Mucosa of rectum (tissue), 2 donors: Measurements from ENCODE around the gene KCNQ2.

Experiments
- H3K27ac ChIP-seq, 2 donors: one replicate each; pipeline ENCODE4 v1.7.0; 2013; ENCODE audit warnings: inconsistent platforms in 2 of 2, low read depth in 2 of 2, low read length in 2 of 2
- H3K27me3 ChIP-seq, 2 donors: one replicate each; pipeline ENCODE4 v1.7.0; 2013; ENCODE audit warnings: low read length in 2 of 2; ENCODE audit not compliant: control insufficient read depth in 2 of 2, insufficient read depth in 2 of 2
- H3K36me3 ChIP-seq, 2 donors: one replicate each; pipeline ENCODE4 v1.7.0; 2013; ENCODE audit warnings: low read length in 2 of 2; ENCODE audit not compliant: control insufficient read depth in 2 of 2, insufficient read depth in 2 of 2
- H3K4me1 ChIP-seq, 2 donors: one replicate each; pipeline ENCODE4 v1.7.0; 2013; ENCODE audit warnings: low read length in 2 of 2, mild to moderate bottlenecking in 1 of 2; ENCODE audit not compliant: control insufficient read depth in 2 of 2, insufficient read depth in 2 of 2
- H3K4me3 ChIP-seq, 2 donors: one replicate each; pipeline ENCODE4 v1.7.0; 2013; ENCODE audit warnings: low read length in 2 of 2
- H3K9ac ChIP-seq, 2 donors: one replicate each; pipeline ENCODE4 v1.7.0; 2013; ENCODE audit warnings: low read length in 2 of 2, low read depth in 1 of 2, mild to moderate bottlenecking in 1 of 2
- H3K9me3 ChIP-seq, 2 donors: one replicate each; pipeline ENCODE4 v1.7.0; 2013; ENCODE audit warnings: low read length in 2 of 2; ENCODE audit not compliant: control insufficient read depth in 2 of 2
- donor health status: healthy.
- donor health status: Normal muscosa, but diverticular disease.

KCNQ2 gene

GRCh38 chr20:63464289-63464635, 8.2 kb downstream of the KCNQ2 start:
- H3K4me1 ChIP-seq, result no peaks in the 10 kb centered on the region
- H3K27me3 ChIP-seq, result peaks cover 9 to 11% of the 10 kb centered on the region in 2 donors
- H3K27ac ChIP-seq, result no peak overlapping the region
- H3K9ac ChIP-seq, result no peak overlapping the region
- H3K36me3 ChIP-seq, result no peaks in the 10 kb centered on the region
- H3K4me3 ChIP-seq, result no peak overlapping the region
- no peaks in the 10 kb centered on the region for H3K9me3 ChIP-seq

GRCh38 chr20:63463400-63464288, 8.8 kb downstream of the KCNQ2 start:
- Histone ChIP-seq H3K4me1 (no peaks in the 10 kb centered on the region), H3K27me3 (peaks cover 9 to 11% of the 10 kb centered on the region in 2 donors), H3K4me3 (no peak overlapping the region), H3K9me3 (no peaks in the 10 kb centered on the region), H3K27ac (no peak overlapping the region), H3K9ac (no peak overlapping the region), H3K36me3 (no peaks in the 10 kb centered on the region)

GRCh38 chr20:63462244-63462643, 10.2 kb downstream of the KCNQ2 start:
- peaks cover 9% of the 10 kb centered on the region in 2 donors for H3K27me3 ChIP-seq
- no peak overlapping the region for H3K27ac ChIP-seq
- H3K36me3 ChIP-seq, result no peaks in the 10 kb centered on the region
- no peaks in the 10 kb centered on the region for H3K9me3 ChIP-seq
- H3K9ac ChIP-seq, result no peak overlapping the region
- no peak overlapping the region for H3K4me3 ChIP-seq
- H3K4me1 ChIP-seq, result no peaks in the 10 kb centered on the region

GRCh38 chr20:63461104-63461763, 11.2 kb downstream of the KCNQ2 start:
- Histone ChIP-seq H3K9me3 (no peaks in the 10 kb centered on the region), H3K4me1 (no peaks in the 10 kb centered on the region), H3K36me3 (no peaks in the 10 kb centered on the region), H3K27me3 (peaks cover 9% of the 10 kb centered on the region in 2 donors), H3K9ac (no peak overlapping the region), H3K27ac (no peak overlapping the region), H3K4me3 (no peak overlapping the region)

GRCh38 chr20:63459070-63459380, 13.4 kb downstream of the KCNQ2 start:
- H3K27ac ChIP-seq, result no peak overlapping the region
- H3K4me1 ChIP-seq, result no peaks in the 10 kb centered on the region
- no peak overlapping the region for H3K4me3 ChIP-seq
- H3K36me3 ChIP-seq, result no peaks in the 10 kb centered on the region
- H3K9me3 ChIP-seq, result no peaks in the 10 kb centered on the region
- H3K27me3 ChIP-seq, result peaks cover 9 to 18% of the 10 kb centered on the region in 2 donors
- H3K9ac ChIP-seq, result no peak overlapping the region

- Histone ChIP-seq H3K4me1 (no peaks in the 10 kb centered on the region), H3K4me3 (no peak overlapping the region), H3K27me3 (peaks cover 11 to 18% of the 10 kb centered on the region in 2 donors), H3K36me3 (no peaks in the 10 kb centered on the region), H3K9me3 (no peaks in the 10 kb centered on the region), H3K9ac (no peak overlapping the region), H3K27ac (no peak overlapping the region)
Observed at GRCh38 chr20:63458170-63459069, 14.0 kb downstream of the KCNQ2 start.

- no peaks in the 10 kb centered on the region for H3K36me3 ChIP-seq
- no peak overlapping the region for H3K4me3 ChIP-seq
- no peaks in the 10 kb centered on the region for H3K9me3 ChIP-seq
- no peaks in the 10 kb centered on the region for H3K4me1 ChIP-seq
- H3K9ac ChIP-seq, result no peak overlapping the region
- no peak overlapping the region for H3K27ac ChIP-seq
- H3K27me3 ChIP-seq, result peaks cover 11 to 17% of the 10 kb centered on the region in 2 donors
Observed at GRCh38 chr20:63457737-63458136, 14.7 kb downstream of the KCNQ2 start.

GRCh38 chr20:63456429-63457284, 15.8 kb downstream of the KCNQ2 start:
- Histone ChIP-seq H3K4me3 (no peak overlapping the region), H3K9ac (no peak overlapping the region), H3K36me3 (no peaks in the 10 kb centered on the region), H3K4me1 (no peaks in the 10 kb centered on the region), H3K27ac (no peak overlapping the region), H3K27me3 (peaks cover 10 to 13% of the 10 kb centered on the region in 2 donors), H3K9me3 (no peaks in the 10 kb centered on the region)

- H3K27me3 ChIP-seq, result peaks cover 6 to 13% of the 10 kb centered on the region in 2 donors
Observed at GRCh38 chr20:63455568-63455859, 16.9 kb downstream of the KCNQ2 start.

More at GRCh38 chr20:63455568-63455859, 16.9 kb downstream of the KCNQ2 start:
- H3K27ac ChIP-seq, result no peak overlapping the region
- H3K4me1 ChIP-seq, result no peaks in the 10 kb centered on the region
- no peaks in the 10 kb centered on the region for H3K9me3 ChIP-seq
- H3K4me3 ChIP-seq, result no peak overlapping the region
- no peaks in the 10 kb centered on the region for H3K36me3 ChIP-seq
- no peak overlapping the region for H3K9ac ChIP-seq
